ENCODE measurements around the gene DNHD1.

DNHD1 gene

GRCh38 chr11:6568191-6568918 lies 71.3 kb downstream of the DNHD1 start:
- no peak overlapping the region for H3K9ac ChIP-seq (ENCODE audit: low read depth, low read length)

GRCh38 chr11:6569706-6570105 lies 72.6 kb downstream of the DNHD1 start:
- Histone ChIP-seq H3K4me1 (ENCODE audit: control insufficient read depth, insufficient read depth, low read length) (peaks cover 26% of the 10 kb centered on the region), H3K4me3 (ENCODE audit: low read length) (no peak overlapping the region), H3K27me3 (ENCODE audit: control insufficient read depth, insufficient read depth, low read length) (no peaks in the 10 kb centered on the region), H3K9ac (ENCODE audit: low read depth, low read length) (no peak overlapping the region), H3K4me2 (ENCODE audit: low read length) (no peak overlapping the region), H3K9me3 (replicated peaks; ENCODE audit: low read length) (no peaks in the 10 kb centered on the region), H3K36me3 (ENCODE audit: insufficient read depth, low read length) (no peaks in the 10 kb centered on the region)

More at GRCh38 chr11:6568191-6568918, 71.3 kb downstream of the DNHD1 start:
- Histone ChIP-seq H3K4me3 (ENCODE audit: low read length) (no peak overlapping the region), H3K36me3 (ENCODE audit: insufficient read depth, low read length) (no peaks in the 10 kb centered on the region), H3K4me2 (ENCODE audit: low read length) (no peak overlapping the region), H3K27me3 (ENCODE audit: control insufficient read depth, insufficient read depth, low read length) (no peaks in the 10 kb centered on the region), H3K4me1 (ENCODE audit: control insufficient read depth, insufficient read depth, low read length) (peaks cover 26% of the 10 kb centered on the region), H3K9me3 (replicated peaks; ENCODE audit: low read length) (no peaks in the 10 kb centered on the region)

GRCh38 chr11:6570691-6571427 lies 73.8 kb downstream of the DNHD1 start:
- Histone ChIP-seq H3K36me3 (ENCODE audit: insufficient read depth, low read length) (no peaks in the 10 kb centered on the region), H3K4me1 (ENCODE audit: control insufficient read depth, insufficient read depth, low read length) (peaks cover 26% of the 10 kb centered on the region), H3K9ac (ENCODE audit: low read depth, low read length) (no peak overlapping the region), H3K4me3 (ENCODE audit: low read length) (no peak overlapping the region), H3K4me2 (ENCODE audit: low read length) (no peak overlapping the region), H3K9me3 (replicated peaks; ENCODE audit: low read length) (no peaks in the 10 kb centered on the region), H3K27me3 (ENCODE audit: control insufficient read depth, insufficient read depth, low read length) (no peaks in the 10 kb centered on the region)

GRCh38 chr11:6571434-6572008 lies 74.4 kb downstream of the DNHD1 start:
- Histone ChIP-seq H3K4me3 (ENCODE audit: low read length) (no peak overlapping the region), H3K27me3 (ENCODE audit: control insufficient read depth, insufficient read depth, low read length) (no peaks in the 10 kb centered on the region), H3K9ac (ENCODE audit: low read depth, low read length) (no peak overlapping the region), H3K4me1 (ENCODE audit: control insufficient read depth, insufficient read depth, low read length) (peaks cover 26% of the 10 kb centered on the region), H3K4me2 (ENCODE audit: low read length) (no peak overlapping the region), H3K36me3 (ENCODE audit: insufficient read depth, low read length) (no peaks in the 10 kb centered on the region), H3K9me3 (replicated peaks; ENCODE audit: low read length) (no peaks in the 10 kb centered on the region)

GRCh38 chr11:6572215-6572614 lies 75.1 kb downstream of the DNHD1 start:
- Histone ChIP-seq H3K4me2 (ENCODE audit: low read length) (no peak overlapping the region), H3K4me1 (ENCODE audit: control insufficient read depth, insufficient read depth, low read length) (peaks cover 26% of the 10 kb centered on the region), H3K4me3 (ENCODE audit: low read length) (no peak overlapping the region), H3K27me3 (ENCODE audit: control insufficient read depth, insufficient read depth, low read length) (no peaks in the 10 kb centered on the region), H3K36me3 (ENCODE audit: insufficient read depth, low read length) (no peaks in the 10 kb centered on the region), H3K9ac (ENCODE audit: low read depth, low read length) (no peak overlapping the region), H3K9me3 (replicated peaks; ENCODE audit: low read length) (no peaks in the 10 kb centered on the region)

GRCh38 chr11:6574816-6575715 lies 78.0 kb downstream of the DNHD1 start:
- Histone ChIP-seq H3K9ac (ENCODE audit: low read depth, low read length) (no peak overlapping the region), H3K36me3 (ENCODE audit: insufficient read depth, low read length) (no peaks in the 10 kb centered on the region), H3K4me3 (ENCODE audit: low read length) (no peak overlapping the region), H3K4me2 (ENCODE audit: low read length) (no peak overlapping the region), H3K9me3 (replicated peaks; ENCODE audit: low read length) (no peaks in the 10 kb centered on the region), H3K27me3 (ENCODE audit: control insufficient read depth, insufficient read depth, low read length) (no peaks in the 10 kb centered on the region), H3K4me1 (ENCODE audit: control insufficient read depth, insufficient read depth, low read length) (peaks cover 18% of the 10 kb centered on the region)

- no peaks in the 10 kb centered on the region for H3K36me3 ChIP-seq (ENCODE audit: insufficient read depth, low read length)
- H3K4me3 ChIP-seq (ENCODE audit: low read length) = no peak overlapping the region
- H3K4me1 ChIP-seq (ENCODE audit: control insufficient read depth, insufficient read depth, low read length) = peaks cover 9% of the 10 kb centered on the region
- H3K9ac ChIP-seq (ENCODE audit: low read depth, low read length) = no peak overlapping the region
- H3K4me2 ChIP-seq (ENCODE audit: low read length) = no peak overlapping the region
- no peaks in the 10 kb centered on the region for H3K27me3 ChIP-seq (ENCODE audit: control insufficient read depth, insufficient read depth, low read length)
- H3K9me3 ChIP-seq (replicated peaks; ENCODE audit: low read length) = no peaks in the 10 kb centered on the region
These were observed 79.6 kb downstream of the DNHD1 start for GRCh38 chr11:6576471-6577373.

GRCh38 chr11:6578134-6578533 lies 81.1 kb downstream of the DNHD1 start:
- H3K27me3 ChIP-seq (ENCODE audit: control insufficient read depth, insufficient read depth, low read length) = no peaks in the 10 kb centered on the region
- H3K9ac ChIP-seq (ENCODE audit: low read depth, low read length) = no peak overlapping the region
- H3K4me1 ChIP-seq (ENCODE audit: control insufficient read depth, insufficient read depth, low read length) = no peaks in the 10 kb centered on the region
- H3K4me2 ChIP-seq (ENCODE audit: low read length) = no peak overlapping the region
- no peaks in the 10 kb centered on the region for H3K9me3 ChIP-seq (replicated peaks; ENCODE audit: low read length)
- no peaks in the 10 kb centered on the region for H3K36me3 ChIP-seq (ENCODE audit: insufficient read depth, low read length)
- H3K4me3 ChIP-seq (ENCODE audit: low read length) = no peak overlapping the region

GRCh38 chr11:6579681-6580080 lies 82.6 kb downstream of the DNHD1 start:
- H3K9me3 ChIP-seq (replicated peaks; ENCODE audit: low read length) = peaks cover 3% of the 10 kb centered on the region
- H3K4me2 ChIP-seq (ENCODE audit: low read length) = no peak overlapping the region
- H3K9ac ChIP-seq (ENCODE audit: low read depth, low read length) = no peak overlapping the region
- H3K4me3 ChIP-seq (ENCODE audit: low read length) = no peak overlapping the region
- H3K4me1 ChIP-seq (ENCODE audit: control insufficient read depth, insufficient read depth, low read length) = no peaks in the 10 kb centered on the region
- no peaks in the 10 kb centered on the region for H3K27me3 ChIP-seq (ENCODE audit: control insufficient read depth, insufficient read depth, low read length)
- no peaks in the 10 kb centered on the region for H3K36me3 ChIP-seq (ENCODE audit: insufficient read depth, low read length)

- Histone ChIP-seq H3K4me2 (ENCODE audit: low read length) (no peak overlapping the region), H3K36me3 (ENCODE audit: insufficient read depth, low read length) (no peaks in the 10 kb centered on the region), H3K9ac (ENCODE audit: low read depth, low read length) (no peak overlapping the region), H3K27me3 (ENCODE audit: control insufficient read depth, insufficient read depth, low read length) (no peaks in the 10 kb centered on the region), H3K4me3 (ENCODE audit: low read length) (no peak overlapping the region), H3K9me3 (replicated peaks; ENCODE audit: low read length) (peaks cover 4% of the 10 kb centered on the region), H3K4me1 (ENCODE audit: control insufficient read depth, insufficient read depth, low read length) (peaks cover 6% of the 10 kb centered on the region)
These were observed 86.5 kb downstream of the DNHD1 start for GRCh38 chr11:6583584-6583983.
